Erythroblast (primary cell): ENCODE data around the gene CERS6.
"Not testable (repeated sequence)": the region's sequence is repeated elsewhere in the genome, so short reads cannot be mapped to it uniquely, and the experiment has no call there.

Experiments
- GATA1 ChIP-seq: IDR thresholded peaks from 2 replicates; pipeline ENCODE4 v1.6.1; 2011; ENCODE audit warnings: low read depth, mild to moderate bottlenecking, control low read depth, low read length, moderate library complexity
- POLR2A ChIP-seq: IDR thresholded peaks from 2 replicates; pipeline ENCODE4 v1.6.1; 2011; ENCODE audit warnings: mild to moderate bottlenecking, low read length

DNA sequence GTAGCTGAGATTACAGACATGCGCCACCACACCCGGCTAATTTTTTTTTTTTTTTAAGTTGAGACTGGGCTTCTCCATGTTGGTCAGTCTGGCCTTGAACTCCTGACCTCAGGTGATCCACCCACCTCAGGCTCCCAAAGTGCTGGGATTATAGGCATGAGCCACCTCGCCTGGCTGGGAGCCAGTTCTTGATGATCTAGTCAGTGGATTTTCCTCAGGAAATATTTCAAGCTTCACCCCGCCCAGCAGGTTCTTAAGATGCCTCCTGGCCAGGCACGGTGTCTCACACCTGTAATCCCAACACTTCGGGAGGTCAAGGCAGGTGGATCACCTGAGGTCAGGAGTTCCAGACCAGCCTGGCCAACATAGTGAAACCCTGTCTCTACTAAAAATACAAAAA is 312.3 kb downstream of the CERS6 start:
- TF ChIP-seq POLR2A, GATA1: not testable (repeated sequence)
